SH-SY5Y (cell line): ENCODE measurements around the gene RAB30.

Source experiments
- GATA2 ChIP-seq: IDR thresholded peaks from 2 replicates; pipeline ENCODE4 v1.6.1; 2011; ENCODE audit warnings: mild to moderate bottlenecking, low read depth, low read length
- GATA3 ChIP-seq: IDR thresholded peaks from 2 replicates; pipeline ENCODE4 v1.6.1; 2011; ENCODE audit warnings: low read depth, mild to moderate bottlenecking, low read length, moderate library complexity

GRCh38 chr11:82972103-82972502 lies 99.6 kb downstream of the RAB30 start:
- TF ChIP-seq GATA2 (no peak), GATA3 (no peak)
